Measurements from ENCODE around the gene NNT.
"Not testable (repeated sequence)": the region's sequence is repeated elsewhere in the genome, so short reads cannot be mapped to it uniquely, and the experiment has no call there.

The NNT gene

DNA sequence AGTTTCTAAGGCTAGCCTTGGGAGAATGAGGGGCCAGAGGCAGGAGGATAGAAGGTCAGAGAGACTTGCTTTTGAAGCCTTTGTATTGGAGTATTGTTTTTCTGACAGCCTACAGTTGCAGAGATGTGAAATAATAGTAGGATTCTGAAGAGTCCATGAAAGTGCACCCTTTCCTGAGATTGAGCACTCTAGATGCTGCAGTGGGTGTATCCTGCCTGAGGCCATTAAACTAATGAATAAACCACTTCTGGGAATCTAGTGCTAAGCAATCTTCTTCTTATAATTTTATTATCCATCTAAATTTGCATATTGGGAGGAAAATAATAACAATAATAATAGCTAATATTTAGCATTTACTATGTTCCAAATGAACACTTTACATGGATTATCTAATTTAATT is 19.3 kb upstream of the NNT start:
- DNase-seq (ENCODE audit: low read depth), result no peak

DNA sequence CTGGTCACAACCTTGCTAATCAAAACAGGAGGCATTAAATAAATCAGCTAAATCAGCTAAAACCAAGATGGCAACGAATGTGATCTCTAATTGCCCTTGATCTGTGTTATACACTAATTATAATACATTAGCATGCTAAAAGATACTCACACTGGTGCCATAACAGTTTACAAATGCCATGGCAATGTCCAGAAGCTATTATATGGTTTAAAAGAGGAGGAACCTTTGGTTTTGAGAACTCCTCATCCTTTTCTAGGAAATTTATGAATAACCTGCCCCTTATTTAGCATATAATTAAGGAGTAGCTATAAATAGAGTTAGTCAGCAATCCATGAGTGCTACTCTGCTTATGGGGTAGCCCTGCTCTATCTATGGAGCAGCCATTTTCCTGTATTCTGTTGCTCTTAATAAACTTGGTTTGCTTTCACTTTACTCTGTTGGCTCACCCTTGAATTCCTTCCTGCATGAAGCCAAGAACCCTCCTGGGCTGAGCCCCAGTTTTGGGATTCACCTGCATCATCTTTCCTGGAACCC is 18.7 kb upstream of the NNT start:
- DNase-seq (ENCODE audit: low read depth), result no peak

GRCh38 chr5:43588842-43589241 is 14.1 kb upstream of the NNT start:
- no peak for DNase-seq (ENCODE audit: low read depth)

GRCh38 chr5:43589310-43589709 is 13.7 kb upstream of the NNT start:
- DNase-seq (ENCODE audit: low read depth), result no peak

- DNase-seq (ENCODE audit: low read depth), result no peak
Measured at GRCh38 chr5:43590700-43591099, 12.3 kb upstream of the NNT start.

DNA sequence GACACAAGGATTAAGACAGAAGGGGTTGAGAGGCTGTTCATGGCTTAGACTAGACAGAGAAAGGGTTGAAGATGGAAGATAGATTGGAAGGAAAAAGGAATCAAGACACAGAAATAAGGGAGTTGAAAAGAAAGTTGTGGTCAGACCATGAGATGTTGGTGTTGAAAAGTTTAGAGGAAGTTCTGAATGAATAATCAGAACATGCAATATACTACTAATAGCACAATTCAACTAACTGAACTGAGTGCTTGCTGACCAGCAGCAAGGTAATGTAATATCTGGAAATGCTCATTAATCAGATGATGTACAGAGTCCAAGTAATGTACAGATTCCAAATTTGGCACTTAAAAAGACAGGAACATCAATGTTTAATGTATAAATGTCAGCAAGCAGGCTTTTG is 10.6 kb upstream of the NNT start:
- DNase-seq (ENCODE audit: low read depth), result no peak

GRCh38 chr5:43598927-43599326 is 4.1 kb upstream of the NNT start:
- DNase-seq (ENCODE audit: low read depth), result not testable (repeated sequence)

DNA sequence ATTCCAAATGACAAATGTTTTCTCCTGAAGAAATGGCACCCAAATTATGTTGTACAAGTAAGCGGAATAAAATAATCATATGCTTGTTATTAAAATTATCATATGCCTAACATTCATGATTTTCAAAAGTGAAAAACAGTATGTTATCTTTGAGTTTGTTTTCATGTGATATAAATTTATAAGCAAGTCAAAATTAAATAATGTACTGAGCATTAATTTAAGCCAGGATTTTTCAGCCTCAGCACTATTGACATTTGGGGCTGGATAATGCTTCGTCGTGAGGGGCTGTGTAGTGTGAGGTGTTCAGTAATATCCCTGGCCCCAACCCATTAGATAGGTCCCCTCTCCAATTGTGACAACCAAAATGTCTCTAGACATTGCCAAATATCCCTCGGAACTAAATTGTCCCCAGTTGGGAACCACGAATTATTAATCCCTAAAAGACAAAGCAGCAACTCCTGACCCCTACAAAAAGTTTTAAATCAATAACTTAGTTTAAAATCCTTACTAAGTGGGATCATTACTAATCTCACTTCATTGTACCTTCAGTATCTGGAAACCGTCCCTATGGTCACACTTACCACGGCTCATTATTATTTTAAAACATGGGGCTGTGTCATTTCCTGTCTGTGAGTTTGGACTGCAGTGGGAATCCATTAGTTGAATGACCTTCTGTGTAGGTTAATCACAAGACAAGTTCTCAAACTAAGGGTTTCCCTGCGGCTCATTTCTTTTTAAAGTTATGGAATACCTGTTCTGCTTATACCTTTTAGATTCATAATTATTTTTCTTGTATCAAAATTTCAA is 1.3 kb upstream of the NNT start:
- no peak for DNase-seq (ENCODE audit: low read depth)

DNA sequence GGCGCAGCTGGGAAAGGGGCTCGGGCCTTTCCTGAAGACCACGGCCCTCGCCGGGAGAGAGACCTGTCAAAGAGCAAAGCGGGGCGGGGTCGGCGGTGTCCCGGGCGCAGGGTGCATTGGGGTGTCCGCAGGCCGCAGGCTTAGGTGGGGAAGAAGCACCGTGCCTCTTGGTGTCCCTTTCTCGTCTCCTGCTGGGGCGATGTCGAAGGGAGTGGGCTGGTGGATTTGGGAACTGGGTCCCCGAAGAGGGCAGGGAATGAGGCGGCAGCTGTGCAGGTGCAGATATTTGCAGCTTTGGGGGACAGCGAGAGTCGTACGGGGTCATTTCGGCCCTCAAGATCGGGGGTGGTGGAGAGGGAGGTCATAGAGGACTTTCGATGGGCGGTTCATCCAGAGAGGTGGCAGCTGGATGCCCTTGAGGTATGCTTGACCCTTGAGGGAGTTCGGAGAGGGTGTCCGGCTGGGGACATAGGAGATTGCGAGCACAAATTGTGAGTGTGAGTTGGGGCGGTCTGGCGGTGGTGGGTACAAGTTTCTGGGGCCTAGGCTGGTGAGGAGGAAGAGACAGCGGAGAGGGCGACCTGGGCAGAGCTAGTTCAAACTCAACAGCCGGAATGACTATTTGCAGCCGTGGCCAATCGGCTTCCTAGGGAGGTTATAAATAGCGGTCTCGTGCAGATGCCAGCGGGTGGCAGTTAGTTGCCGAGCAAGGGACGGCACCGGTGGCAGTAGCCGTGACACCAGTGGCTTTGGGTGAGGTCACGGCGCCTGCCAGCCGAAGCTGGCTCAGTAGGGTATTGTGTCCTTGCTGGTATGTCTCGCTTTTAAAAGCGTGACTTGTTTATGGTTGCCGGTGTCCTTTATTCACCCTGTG is 601 bp downstream of the NNT start:
- no peak for DNase-seq (ENCODE audit: low read depth)

- DNase-seq (ENCODE audit: low read depth), result no peak
Measured at GRCh38 chr5:43604699-43605098, 1.7 kb downstream of the NNT start.

DNA sequence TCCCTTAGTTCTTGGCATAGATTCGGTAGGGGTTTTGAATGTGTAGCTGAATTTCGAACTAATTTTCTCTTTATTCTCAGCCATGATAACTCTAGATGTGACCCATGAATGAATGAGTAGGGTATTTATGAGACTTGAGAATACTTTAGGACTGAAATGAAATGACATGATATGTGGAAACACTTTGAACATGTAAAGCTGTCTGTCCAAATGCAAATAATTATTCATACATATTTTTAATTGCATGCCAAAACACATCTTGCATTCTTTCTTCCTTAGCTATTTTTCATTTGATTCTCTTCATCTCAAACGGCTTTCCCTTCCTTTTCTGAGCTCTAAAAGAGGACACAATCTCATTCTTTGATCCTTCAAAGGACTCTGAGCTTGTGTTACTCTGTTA is 3.4 kb downstream of the NNT start:
- no peak for DNase-seq (ENCODE audit: low read depth)

DNA sequence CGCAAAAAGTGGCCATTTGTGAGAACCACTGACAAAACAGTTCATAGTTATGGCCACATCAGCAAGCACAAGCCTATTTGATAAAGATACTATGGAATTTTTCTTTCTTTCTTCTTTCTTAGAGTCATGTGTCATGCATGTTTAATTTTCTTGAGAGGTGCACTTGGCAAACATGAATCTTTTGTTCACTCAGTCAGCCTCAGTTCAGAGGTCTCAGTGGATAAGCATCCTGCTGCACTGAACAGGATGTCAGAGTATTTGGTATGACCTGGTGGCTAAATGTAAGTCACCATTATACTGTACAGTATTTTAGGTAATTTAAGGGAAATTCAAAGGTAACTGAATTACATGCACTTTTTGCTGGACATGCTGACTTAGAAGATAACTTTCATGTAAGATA is 5.4 kb downstream of the NNT start:
- DNase-seq (ENCODE audit: low read depth), result no peak

DNA sequence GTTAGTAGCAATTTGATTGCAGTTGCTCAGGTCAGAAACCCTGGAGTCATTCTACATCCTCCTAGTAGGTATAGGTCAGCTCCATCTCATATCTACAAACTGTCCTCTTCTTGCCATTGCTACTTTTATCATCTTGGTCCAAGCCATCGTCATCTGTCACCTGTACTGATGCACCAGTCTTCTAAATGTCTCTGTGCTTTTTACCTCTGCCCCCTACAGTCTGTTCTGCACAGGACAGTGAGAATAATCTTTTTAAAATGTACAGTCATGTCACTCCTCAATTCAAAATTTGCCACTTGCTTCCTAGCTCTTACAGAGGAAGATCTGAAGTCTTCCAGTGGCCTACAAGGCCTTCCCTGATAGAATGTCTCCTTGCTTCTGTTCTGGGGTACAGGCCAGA is 6.8 kb downstream of the NNT start:
- no peak for DNase-seq (ENCODE audit: low read depth)

DNA sequence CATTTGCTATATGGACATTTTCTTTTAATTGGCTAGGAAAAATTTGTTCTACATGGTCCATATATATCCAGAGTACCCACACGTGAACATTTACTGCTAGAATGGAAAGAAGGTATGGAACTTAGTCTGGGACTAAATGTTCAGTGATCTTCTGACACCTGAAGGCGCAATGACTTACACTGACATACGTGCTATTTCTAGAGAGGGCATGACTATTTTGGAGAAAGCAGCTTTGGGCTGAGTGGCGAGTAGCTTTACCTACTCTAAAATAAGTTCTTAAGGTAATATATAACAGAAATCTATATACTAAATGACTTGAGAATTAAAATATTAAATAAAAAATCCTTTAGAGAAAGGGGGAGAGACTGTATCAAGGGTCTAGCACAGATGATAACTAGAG is 10.4 kb downstream of the NNT start:
- DNase-seq (ENCODE audit: low read depth), result no peak

DNA sequence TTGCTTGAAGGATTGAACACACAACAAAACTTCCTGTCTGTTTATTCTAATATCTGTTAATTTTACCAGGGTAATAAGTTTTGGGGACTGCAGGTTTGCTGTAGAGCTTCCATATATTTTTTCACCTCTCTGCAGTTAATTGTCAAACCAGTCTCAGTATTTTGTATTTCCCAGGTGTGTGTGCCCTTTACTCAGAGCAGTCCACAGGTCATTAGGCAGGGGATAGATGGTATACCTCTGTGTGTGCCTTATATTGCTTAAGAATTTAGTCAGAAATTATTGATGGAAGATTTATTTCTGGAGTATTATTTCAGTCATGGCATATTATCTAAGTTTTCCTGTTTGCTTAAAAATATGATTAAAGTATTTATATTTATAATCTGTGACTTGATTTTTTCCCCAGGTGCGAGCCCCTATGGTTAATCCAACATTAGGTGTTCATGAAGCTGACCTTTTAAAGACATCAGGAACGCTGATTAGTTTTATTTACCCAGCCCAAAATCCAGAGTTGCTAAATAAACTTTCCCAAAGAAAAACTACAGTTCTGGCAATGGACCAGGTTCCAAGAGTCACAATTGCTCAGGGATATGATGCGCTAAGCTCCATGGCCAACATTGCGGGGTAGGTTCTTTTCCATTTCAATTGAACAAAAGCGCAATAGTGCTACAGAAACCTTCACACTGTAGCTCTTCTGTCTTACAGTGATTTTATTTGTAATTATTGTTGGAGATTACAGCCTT is 12.6 kb downstream of the NNT start:
- no peak for DNase-seq (ENCODE audit: low read depth)

DNA sequence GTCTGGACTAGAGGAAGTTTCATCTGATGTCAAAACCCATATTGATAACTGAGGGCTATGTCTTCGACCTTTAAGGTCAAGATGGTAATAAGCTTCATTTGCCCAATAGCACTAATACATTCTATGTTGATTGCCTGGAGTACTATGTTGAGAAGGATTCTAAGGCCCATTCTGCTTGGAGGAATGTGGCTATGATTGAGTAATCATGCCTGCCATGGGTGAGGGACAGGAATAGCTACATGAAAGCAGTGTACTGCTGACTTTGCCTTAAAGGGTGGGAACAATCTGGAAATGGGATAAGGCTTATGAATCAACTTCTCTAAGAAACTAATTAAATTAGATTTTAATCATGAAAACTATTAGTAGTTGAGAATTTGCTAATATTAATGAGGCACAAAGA is 13.6 kb downstream of the NNT start:
- DNase-seq (ENCODE audit: low read depth), result no peak

- no peak for DNase-seq (ENCODE audit: low read depth)
Measured at GRCh38 chr5:43619380-43619779, 16.4 kb downstream of the NNT start.

- no peak for DNase-seq (ENCODE audit: low read depth)
Measured at GRCh38 chr5:43619911-43620310, 16.9 kb downstream of the NNT start.

GRCh38 chr5:43620944-43621505 is 18.0 kb downstream of the NNT start:
- no peak for DNase-seq (ENCODE audit: low read depth)

DNA sequence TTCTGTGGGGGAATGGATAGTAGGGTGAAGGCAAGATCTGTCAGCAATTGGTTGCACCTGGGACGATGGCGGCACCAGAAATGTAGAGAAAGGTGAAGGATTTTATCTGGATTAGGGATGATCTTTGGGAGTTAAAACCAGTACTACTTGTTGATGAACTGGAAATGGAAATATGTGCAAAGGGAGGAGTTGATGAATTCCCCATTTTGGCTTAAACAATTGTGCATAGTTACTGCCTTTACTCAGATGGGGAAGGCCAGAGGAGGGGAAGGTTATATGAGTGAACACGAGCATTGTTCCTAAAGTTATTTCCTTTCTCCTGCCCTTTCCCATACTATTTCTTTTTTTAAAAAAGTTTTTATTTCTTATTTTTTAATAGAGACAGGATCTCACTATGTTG is 19.1 kb downstream of the NNT start:
- no peak for DNase-seq (ENCODE audit: low read depth)

DNA sequence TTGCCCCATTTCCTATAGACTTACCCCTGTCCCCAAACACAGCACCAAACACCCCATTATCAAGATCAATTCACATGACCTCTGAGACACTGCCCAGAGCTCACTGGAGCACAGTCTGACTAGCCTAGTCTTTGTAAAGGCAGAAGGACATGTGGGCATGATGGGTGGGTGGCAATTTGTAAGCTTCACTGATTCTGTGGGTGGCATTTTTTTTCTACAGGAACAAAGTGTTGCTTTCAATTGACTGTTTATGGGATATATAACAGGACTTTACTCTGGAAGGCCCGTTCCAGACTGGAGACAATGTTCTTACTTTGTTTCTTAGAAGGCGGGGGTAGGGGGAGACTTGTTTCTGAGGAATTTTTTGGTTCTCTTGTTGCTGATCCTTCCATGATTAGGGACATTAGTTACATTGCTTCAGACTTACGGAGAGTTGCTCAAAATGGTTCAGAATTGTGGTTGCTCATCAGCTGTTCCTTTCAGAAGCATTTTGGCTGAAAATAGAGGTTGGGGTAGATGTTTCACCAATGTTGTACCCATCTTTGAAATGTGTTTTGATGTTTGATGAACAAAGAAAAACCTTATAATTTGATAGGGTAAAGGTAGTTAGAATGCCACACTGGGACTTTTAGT is 20.2 kb downstream of the NNT start:
- no peak for DNase-seq (ENCODE audit: low read depth)

DNA sequence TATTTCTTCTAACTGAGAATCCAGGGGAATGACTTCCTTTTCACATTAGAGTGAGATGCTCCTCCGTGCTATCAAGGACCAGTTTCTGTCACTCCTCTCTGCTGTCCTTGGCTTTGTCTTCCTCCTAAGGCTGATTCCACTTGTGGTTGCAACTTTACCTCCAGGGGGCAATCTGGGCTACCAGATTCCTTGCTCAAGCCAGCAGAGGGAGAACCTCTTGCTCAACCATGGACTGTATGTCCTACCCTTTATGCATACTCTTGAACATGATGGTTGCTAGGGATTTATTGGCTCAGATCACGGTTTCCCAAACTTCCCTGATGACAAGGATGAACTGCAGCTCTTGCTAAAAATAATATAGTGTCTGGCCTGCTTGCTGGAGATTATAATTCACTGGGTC is 24.0 kb downstream of the NNT start:
- DNase-seq (ENCODE audit: low read depth), result peak; percentile 57

Measured in stromal cell of bone marrow (primary cell).